GM12891 (cell line): ENCODE data around the gene MDGA2.

ENCODE experiments used
- POLR2A ChIP-seq: IDR thresholded peaks from 2 replicates; pipeline ENCODE4 v1.6.1; 2011; ENCODE audit warnings: low read depth, low read length, control low read depth
- POLR2AphosphoS5 ChIP-seq: IDR thresholded peaks from 2 replicates; pipeline ENCODE4 v1.6.1; 2011; ENCODE audit warnings: low read depth, low read length, control low read depth
- POU2F2 ChIP-seq: IDR thresholded peaks from 2 replicates; pipeline ENCODE4 v1.6.1; 2011; ENCODE audit warnings: low read depth, mild to moderate bottlenecking, control low read depth, low read length, moderate library complexity
- SPI1 ChIP-seq: IDR thresholded peaks from 2 replicates; pipeline ENCODE4 v1.6.1; 2011; ENCODE audit warnings: low read depth, low read length, control low read depth
- TAF1 ChIP-seq: IDR thresholded peaks from 2 replicates; pipeline ENCODE4 v1.6.1; 2011; ENCODE audit warnings: low read depth, low read length, control low read depth

DNA sequence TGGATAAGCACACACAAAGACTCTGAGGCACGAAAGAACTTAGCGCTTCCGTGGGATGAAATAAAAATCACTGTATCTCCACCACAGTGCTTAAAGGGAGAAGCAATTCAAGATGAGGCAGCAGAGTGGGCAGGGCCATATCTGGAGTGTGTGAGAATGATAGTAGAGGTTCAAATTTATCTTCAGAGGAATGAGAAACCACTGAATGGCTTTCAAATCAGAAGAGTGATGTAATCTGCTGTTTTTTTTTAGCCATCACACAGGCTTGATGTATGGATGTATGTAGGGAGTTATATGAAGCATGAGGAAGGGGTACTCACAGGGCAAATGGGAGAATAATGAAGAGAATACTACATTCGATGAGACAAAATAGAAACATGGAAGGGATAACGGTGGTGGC lies 24.1 kb downstream of the MDGA2 start:
- TF ChIP-seq SPI1 (no peak), TAF1 (no peak), POLR2AphosphoS5 (no peak), POLR2A (no peak), POU2F2 (no peak)
